Measurements from ENCODE around the gene IER2. TPM values are rescaled to one million over a fixed set of nuclear protein-coding genes. Genes with fewer than 3 reads are reported as not detected.
"Not testable (repeated sequence)": the region's sequence is repeated elsewhere in the genome, so short reads cannot be mapped to it uniquely, and the experiment has no call there.

Gene IER2
- total and polyA plus RNA-seq, 3 donors from 2014 or later = 18.1 to 29.4 (median 23.3) TPM

DNA sequence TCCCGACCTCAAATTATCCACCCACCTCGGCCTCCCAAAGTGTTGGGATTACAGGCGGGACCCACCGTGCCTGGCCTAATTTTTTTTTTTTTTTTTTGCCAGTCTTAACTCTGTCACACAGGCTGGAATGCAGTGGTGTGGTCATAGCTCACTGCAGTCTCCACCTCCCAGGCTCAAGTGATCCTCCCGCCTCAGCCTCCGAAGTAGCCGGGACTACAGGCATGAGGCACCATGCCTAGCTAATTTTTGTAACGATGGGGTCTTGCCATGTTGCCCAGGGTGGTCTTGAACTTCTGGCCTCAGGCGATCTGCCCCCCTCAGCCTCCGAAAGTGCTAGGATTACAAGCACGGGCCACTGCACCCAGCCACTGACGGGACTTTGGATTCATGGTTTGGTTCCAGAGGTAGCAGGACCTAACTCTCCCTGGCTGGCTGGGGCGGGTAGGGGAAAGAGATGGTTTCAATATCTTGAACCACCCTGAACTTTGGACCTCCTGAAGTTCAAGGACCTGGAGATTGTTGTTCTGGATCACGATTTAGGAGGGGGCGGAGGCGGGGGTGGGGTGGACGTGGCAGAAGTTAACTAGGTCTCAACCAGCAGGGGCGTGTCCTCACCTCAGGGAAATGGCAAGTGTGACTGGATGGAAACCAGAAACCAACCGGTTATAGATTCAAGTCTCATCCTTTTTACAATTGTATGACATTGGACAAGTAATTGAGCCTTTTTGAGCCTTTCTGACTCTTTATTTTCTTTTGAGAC, 40.8 kb downstream of the IER2 start:
- no peaks in the 10 kb centered on the region for H3K9me3 ChIP-seq
- no peaks in the 10 kb centered on the region for H3K27me3 ChIP-seq
- no peak overlapping the region for H3K4me3 ChIP-seq
- WGBS, 2 donors = 74 to 82% methylated on average over 19 of the region's 19 CpGs
- no peak for DNase-seq
- H3K36me3 ChIP-seq (ENCODE audit: low read depth, missing control alignments) = no peaks in the 10 kb centered on the region
- TF ChIP-seq, protein P1, sequence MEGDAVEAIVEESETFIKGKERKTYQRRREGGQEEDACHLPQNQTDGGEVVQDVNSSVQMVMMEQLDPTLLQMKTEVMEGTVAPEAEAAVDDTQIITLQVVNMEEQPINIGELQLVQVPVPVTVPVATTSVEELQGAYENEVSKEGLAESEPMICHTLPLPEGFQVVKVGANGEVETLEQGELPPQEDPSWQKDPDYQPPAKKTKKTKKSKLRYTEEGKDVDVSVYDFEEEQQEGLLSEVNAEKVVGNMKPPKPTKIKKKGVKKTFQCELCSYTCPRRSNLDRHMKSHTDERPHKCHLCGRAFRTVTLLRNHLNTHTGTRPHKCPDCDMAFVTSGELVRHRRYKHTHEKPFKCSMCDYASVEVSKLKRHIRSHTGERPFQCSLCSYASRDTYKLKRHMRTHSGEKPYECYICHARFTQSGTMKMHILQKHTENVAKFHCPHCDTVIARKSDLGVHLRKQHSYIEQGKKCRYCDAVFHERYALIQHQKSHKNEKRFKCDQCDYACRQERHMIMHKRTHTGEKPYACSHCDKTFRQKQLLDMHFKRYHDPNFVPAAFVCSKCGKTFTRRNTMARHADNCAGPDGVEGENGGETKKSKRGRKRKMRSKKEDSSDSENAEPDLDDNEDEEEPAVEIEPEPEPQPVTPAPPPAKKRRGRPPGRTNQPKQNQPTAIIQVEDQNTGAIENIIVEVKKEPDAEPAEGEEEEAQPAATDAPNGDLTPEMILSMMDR (IDR thresholded peaks at IDR 0.05) = no peak
- no peak for TF ChIP-seq POLR2A (IDR thresholded peaks at IDR 0.05)
- intact Hi-C loops (cut with DNase I; ENCODE audit: low total_unique reads) = no loop called here
- no peak overlapping the region for H3K27ac ChIP-seq
- no peaks in the 10 kb centered on the region for H3K4me1 ChIP-seq

- TF ChIP-seq, protein P1 (IDR thresholded peaks at IDR 0.05) = no peak
- TF ChIP-seq POLR2A (IDR thresholded peaks at IDR 0.05) = no peak
- WGBS, 2 donors = 69 to 75% methylated on average over 11 of the region's 11 CpGs
- intact Hi-C loops (cut with DNase I; ENCODE audit: low total_unique reads) = no loop called here
- H3K4me3 ChIP-seq = no peak overlapping the region
- H3K36me3 ChIP-seq (ENCODE audit: low read depth, missing control alignments) = no peaks in the 10 kb centered on the region
- no peaks in the 10 kb centered on the region for H3K27me3 ChIP-seq
- no peaks in the 10 kb centered on the region for H3K4me1 ChIP-seq
- H3K9me3 ChIP-seq = no peaks in the 10 kb centered on the region
- H3K27ac ChIP-seq = no peak overlapping the region
- DNase-seq = no peak
Observed at GRCh38 chr19:13195678-13196077, 45.5 kb downstream of the IER2 start.

DNA sequence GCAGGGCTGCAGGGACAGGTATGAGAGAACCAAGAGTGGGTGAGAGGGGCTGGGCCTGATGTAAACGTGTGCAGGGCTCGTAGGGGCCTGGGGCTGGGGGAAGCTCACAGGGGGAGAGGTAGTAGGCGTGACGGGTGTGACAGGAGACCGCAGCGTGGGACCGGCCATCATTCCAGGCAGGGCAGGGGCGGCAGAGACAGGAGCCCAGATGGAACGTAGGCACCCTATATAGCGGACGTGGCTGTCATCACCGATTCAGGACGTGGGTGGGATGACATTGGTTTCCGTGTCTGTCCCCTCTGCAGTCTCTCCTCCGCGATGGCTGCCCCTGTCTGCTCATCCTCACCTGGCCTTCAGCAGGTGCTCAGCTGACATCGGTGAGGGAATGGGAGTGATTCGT, 48.4 kb downstream of the IER2 start:
- Histone ChIP-seq H3K4me3 (no peak overlapping the region), H3K9me3 (no peaks in the 10 kb centered on the region), H3K36me3 (ENCODE audit: low read depth, missing control alignments) (no peaks in the 10 kb centered on the region), H3K27ac (no peak overlapping the region), H3K27me3 (no peaks in the 10 kb centered on the region), H3K4me1 (no peaks in the 10 kb centered on the region)
- intact Hi-C loops (cut with DNase I; ENCODE audit: low total_unique reads) = no loop called here
- no peak for DNase-seq
- TF ChIP-seq POLR2A (IDR thresholded peaks at IDR 0.05) = no peak
- 85 to 87% methylated on average over 18 of the region's 18 CpGs for WGBS, 2 donors

- DNase-seq; H3K4me1 ChIP-seq; intact Hi-C loops (cut with DNase I; ENCODE audit: low total_unique reads); H3K27me3 ChIP-seq; H3K36me3 ChIP-seq (ENCODE audit: low read depth, missing control alignments); H3K27ac ChIP-seq; H3K9me3 ChIP-seq; H3K4me3 ChIP-seq: not testable (repeated sequence)
- WGBS, 2 donors = 90 to 94% methylated on average over 7 of the region's 7 CpGs
Observed at GRCh38 chr19:13202112-13202511, 51.9 kb downstream of the IER2 start.

Other genes with a start within 250 kb of the IER2 start
- 10 to 100 TPM; 12.3 to 20.4 TPM for gene SYCE2, start 231.1 kb upstream of the IER2 start, total RNA-seq
- gene SYCE2, start 231.1 kb upstream of the IER2 start, polyA plus RNA-seq (ENCODE audit: insufficient read depth, low read depth, low replicate concordance) = 61.1 TPM
- gene FARSA, start 216.7 kb upstream of the IER2 start, total RNA-seq = 10 to 100 TPM; 53.8 to 65.3 TPM
- 55.1 TPM for gene FARSA, start 216.7 kb upstream of the IER2 start, polyA plus RNA-seq (ENCODE audit: insufficient read depth, low read depth, low replicate concordance)
- 100 to 1,000 TPM; 389 to 467 TPM for gene CALR, start 211.8 kb upstream of the IER2 start, total RNA-seq
- gene CALR, start 211.8 kb upstream of the IER2 start, polyA plus RNA-seq (ENCODE audit: insufficient read depth, low read depth, low replicate concordance) = 538 TPM
- 100 to 1,000 TPM; 114 to 136 TPM for gene RAD23A, start 204.5 kb upstream of the IER2 start, total RNA-seq
- 174 TPM for gene RAD23A, start 204.5 kb upstream of the IER2 start, polyA plus RNA-seq (ENCODE audit: insufficient read depth, low read depth, low replicate concordance)
- 10 to 100 TPM; 32.2 to 39.8 TPM for gene GADD45GIP1, start 193.2 kb upstream of the IER2 start, total RNA-seq
- 21.6 TPM for gene GADD45GIP1, start 193.2 kb upstream of the IER2 start, polyA plus RNA-seq (ENCODE audit: insufficient read depth, low read depth, low replicate concordance)
- 1 to 10 TPM; 1.4 to 2.8 TPM for gene DAND5, start 180.8 kb upstream of the IER2 start, total RNA-seq
- 0.16 TPM for gene DAND5, start 180.8 kb upstream of the IER2 start, polyA plus RNA-seq (ENCODE audit: insufficient read depth, low read depth, low replicate concordance)
- gene NFIX, start 154.9 kb upstream of the IER2 start, total RNA-seq = 10 to 100 TPM; 51.7 to 62.4 TPM
- gene NFIX, start 154.9 kb upstream of the IER2 start, polyA plus RNA-seq (ENCODE audit: insufficient read depth, low read depth, low replicate concordance) = 47.4 TPM
- gene LYL1, start 47.6 kb upstream of the IER2 start, total RNA-seq = 10 to 100 TPM; 15.9 to 35.8 TPM
- gene LYL1, start 47.6 kb upstream of the IER2 start, polyA plus RNA-seq (ENCODE audit: insufficient read depth, low read depth, low replicate concordance) = 21.9 TPM
- gene TRMT1, start 33.7 kb upstream of the IER2 start, total RNA-seq = 10 to 100 TPM; 44.8 to 50.0 TPM
- gene TRMT1, start 33.7 kb upstream of the IER2 start, polyA plus RNA-seq (ENCODE audit: insufficient read depth, low read depth, low replicate concordance) = 35.9 TPM
- gene NACC1, start 32.1 kb upstream of the IER2 start, total RNA-seq = 100 to 1,000 TPM in 1 of 2 donors, 10 to 100 TPM in 1; 75.9 to 102 TPM
- gene NACC1, start 32.1 kb upstream of the IER2 start, polyA plus RNA-seq (ENCODE audit: insufficient read depth, low read depth, low replicate concordance) = 38.2 TPM
- gene STX10, start within 50 bp of the IER2 start, total RNA-seq = 10 to 100 TPM; 27.2 to 37.6 TPM
- gene STX10, start within 50 bp of the IER2 start, polyA plus RNA-seq (ENCODE audit: insufficient read depth, low read depth, low replicate concordance) = 18.1 TPM

Data from testis (tissue), 3 donors.